Ascending aorta (tissue), 2 donors: Measurements from ENCODE around the gene CTXND1. TPM values are rescaled to one million over a fixed set of nuclear protein-coding genes. Genes with fewer than 3 reads are reported as not detected.

ENCODE experiments used
- DNase-seq, 2 donors: peaks; one replicate each; pipeline ENCODE4 v3.0.0-alpha.2; 2019; ENCODE audit warnings: low spot score in 2 of 2
- H3K27ac ChIP-seq, 2 donors: fragments of 200-600 bp; sonication (generic); one replicate each; pipeline ENCODE4 v1.5.1; 2016 to 2017; ENCODE audit warnings: mild to moderate bottlenecking in 1 of 2
- H3K27me3 ChIP-seq: fragments of 200-600 bp; sonication (generic); one replicate; pipeline ENCODE4 v1.5.1; 2017
- H3K36me3 ChIP-seq, 2 donors: fragments of 200-600 bp; sonication (generic); one replicate each; pipeline ENCODE4 v1.5.1; 2016
- H3K4me1 ChIP-seq, 2 donors: fragments of 200-600 bp; sonication (generic); one replicate each; pipeline ENCODE4 v1.5.1; 2016 to 2017; ENCODE audit warnings: mild to moderate bottlenecking in 1 of 2
- H3K4me3 ChIP-seq, 2 donors: fragments of 200-600 bp; sonication (generic); one replicate each; pipeline ENCODE4 v1.5.1; 2016 to 2017; ENCODE audit warnings: mild to moderate bottlenecking in 1 of 2
- H3K9me3 ChIP-seq, 2 donors: fragments of 200-600 bp; sonication (generic); one replicate each; pipeline ENCODE4 v1.5.1; 2016
- intact Hi-C: fragments of 100-400 bp; cut with DNase I; formaldehyde crosslinking; loops from one replicate; pipeline ENCODE4 v1.15.1; 2023
- total RNA-seq: library from RNA; depleted of rRNA; stranded (reverse); fragments of >200 nt; gene quantifications from one replicate; pipeline ENCODE4 v1.1.0, GENCODE V29; 2016
- TF ChIP-seq, protein P1 (sequence below), 3 experiments: fragments of 200-600 bp in 2 of 3; fragments of 450-650 bp in 1 of 3; sonication (generic) in 2 of 3; IDR thresholded peaks; one replicate each; pipeline ENCODE4 v1.5.1; 2016 to 2019; ENCODE audit warnings: antibody characterized with exemption in 3 of 3, mild to moderate bottlenecking in 1 of 3, moderate library complexity in 1 of 3

Gene CTXND1
- total RNA-seq, 1 donor from 2014 or later: 0.11 TPM

- no peaks in the 10 kb centered on the region for H3K36me3 ChIP-seq
- H3K9me3 ChIP-seq: no peaks in the 10 kb centered on the region
- peak in 1 of 2 donors; percentile 12 for DNase-seq
- TF ChIP-seq, protein P1, sequence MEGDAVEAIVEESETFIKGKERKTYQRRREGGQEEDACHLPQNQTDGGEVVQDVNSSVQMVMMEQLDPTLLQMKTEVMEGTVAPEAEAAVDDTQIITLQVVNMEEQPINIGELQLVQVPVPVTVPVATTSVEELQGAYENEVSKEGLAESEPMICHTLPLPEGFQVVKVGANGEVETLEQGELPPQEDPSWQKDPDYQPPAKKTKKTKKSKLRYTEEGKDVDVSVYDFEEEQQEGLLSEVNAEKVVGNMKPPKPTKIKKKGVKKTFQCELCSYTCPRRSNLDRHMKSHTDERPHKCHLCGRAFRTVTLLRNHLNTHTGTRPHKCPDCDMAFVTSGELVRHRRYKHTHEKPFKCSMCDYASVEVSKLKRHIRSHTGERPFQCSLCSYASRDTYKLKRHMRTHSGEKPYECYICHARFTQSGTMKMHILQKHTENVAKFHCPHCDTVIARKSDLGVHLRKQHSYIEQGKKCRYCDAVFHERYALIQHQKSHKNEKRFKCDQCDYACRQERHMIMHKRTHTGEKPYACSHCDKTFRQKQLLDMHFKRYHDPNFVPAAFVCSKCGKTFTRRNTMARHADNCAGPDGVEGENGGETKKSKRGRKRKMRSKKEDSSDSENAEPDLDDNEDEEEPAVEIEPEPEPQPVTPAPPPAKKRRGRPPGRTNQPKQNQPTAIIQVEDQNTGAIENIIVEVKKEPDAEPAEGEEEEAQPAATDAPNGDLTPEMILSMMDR (IDR thresholded peaks at IDR 0.05): no peak
- H3K4me1 ChIP-seq: no peaks in the 10 kb centered on the region
- intact Hi-C loops: no loop called here
- H3K27me3 ChIP-seq: no peaks in the 10 kb centered on the region
- H3K27ac ChIP-seq: no peak overlapping the region
- no peak overlapping the region for H3K4me3 ChIP-seq
Measured at GRCh38 chr15:80266745-80267144, 14.7 kb upstream of the CTXND1 start.

DNA sequence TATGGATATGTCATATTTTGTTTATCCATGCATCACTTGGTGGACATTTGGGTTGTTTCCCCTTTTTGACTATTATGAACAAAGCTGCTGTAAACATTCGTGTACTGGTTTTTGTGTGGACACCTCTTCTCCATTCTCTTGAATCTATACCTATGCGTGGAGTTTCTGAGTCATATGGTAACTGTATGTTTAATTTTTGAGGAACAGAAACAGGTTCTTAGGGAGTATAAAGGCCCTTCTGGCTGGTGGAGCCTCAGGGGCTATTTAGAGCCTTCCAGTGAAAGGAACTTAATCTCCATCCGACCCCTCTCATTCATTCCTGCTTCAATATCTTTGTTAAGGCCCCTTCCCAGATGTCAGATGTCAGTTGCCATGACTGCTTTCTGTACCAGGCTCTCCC, 14.1 kb upstream of the CTXND1 start:
- no peak overlapping the region for H3K27ac ChIP-seq
- no peak overlapping the region for H3K4me3 ChIP-seq
- TF ChIP-seq, protein P1 (IDR thresholded peaks at IDR 0.05): no peak
- peak in 1 of 2 donors; percentile 22 for DNase-seq
- intact Hi-C loops: no loop called here
- H3K36me3 ChIP-seq: no peaks in the 10 kb centered on the region
- no peaks in the 10 kb centered on the region for H3K27me3 ChIP-seq
- H3K4me1 ChIP-seq: no peaks in the 10 kb centered on the region
- no peaks in the 10 kb centered on the region for H3K9me3 ChIP-seq

DNA sequence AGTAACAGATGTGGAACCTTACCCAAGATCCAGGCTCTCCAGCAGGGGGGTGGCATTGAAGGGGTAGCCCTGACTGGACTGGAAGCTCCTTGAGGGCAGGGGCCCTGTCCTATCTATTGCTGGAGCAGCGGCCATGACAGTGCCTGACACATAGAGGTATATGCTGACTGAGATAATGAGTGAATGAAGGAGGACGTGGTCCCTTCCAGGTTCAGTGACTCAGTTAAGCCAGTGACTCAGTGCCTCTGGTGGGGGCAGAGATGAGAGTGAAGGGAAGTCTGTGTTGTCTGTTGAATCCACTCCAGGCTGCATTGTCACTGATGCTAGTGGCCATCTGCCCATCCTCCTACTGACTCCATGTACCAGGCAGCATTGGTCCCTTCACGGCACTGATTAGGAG, 13.0 kb upstream of the CTXND1 start:
- Histone ChIP-seq H3K9me3 (no peaks in the 10 kb centered on the region), H3K4me3 (no peak overlapping the region), H3K36me3 (no peaks in the 10 kb centered on the region), H3K4me1 (no peaks in the 10 kb centered on the region), H3K27me3 (no peaks in the 10 kb centered on the region), H3K27ac (no peak overlapping the region)
- DNase-seq: no peak
- TF ChIP-seq, protein P1 (IDR thresholded peaks at IDR 0.05): no peak
- intact Hi-C loops: no loop called here

GRCh38 chr15:80264031-80264430, 12.0 kb upstream of the CTXND1 start:
- TF ChIP-seq, protein P1 (IDR thresholded peaks at IDR 0.05): no peak
- intact Hi-C loops: no loop called here
- H3K36me3 ChIP-seq: no peaks in the 10 kb centered on the region
- no peaks in the 10 kb centered on the region for H3K27me3 ChIP-seq
- H3K4me1 ChIP-seq: no peaks in the 10 kb centered on the region
- no peaks in the 10 kb centered on the region for H3K9me3 ChIP-seq
- H3K4me3 ChIP-seq: no peak overlapping the region
- H3K27ac ChIP-seq: no peak overlapping the region
- no peak for DNase-seq

DNA sequence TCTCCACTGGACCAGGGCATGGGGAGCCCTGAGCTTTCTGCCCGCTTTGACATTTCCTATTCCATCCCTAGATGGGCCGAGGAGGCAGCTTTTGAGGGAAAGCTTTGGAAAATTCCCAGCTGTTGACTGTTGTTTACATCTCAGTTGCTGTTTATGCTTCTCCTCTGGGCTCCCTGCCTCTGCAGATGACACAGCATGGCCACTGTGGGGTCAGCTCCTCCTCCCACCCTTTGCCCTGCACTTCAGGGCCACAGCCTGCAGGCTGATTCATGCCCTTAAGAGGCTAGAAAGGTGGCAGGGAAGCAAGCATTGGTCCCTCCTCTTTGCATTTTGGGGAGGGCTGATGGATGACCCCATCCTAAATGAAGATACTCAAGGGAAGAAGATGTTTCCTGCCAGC, 8.5 kb upstream of the CTXND1 start:
- Histone ChIP-seq H3K27me3 (no peaks in the 10 kb centered on the region), H3K9me3 (no peaks in the 10 kb centered on the region), H3K36me3 (no peaks in the 10 kb centered on the region), H3K4me1 (no peaks in the 10 kb centered on the region), H3K27ac (no peak overlapping the region), H3K4me3 (no peak overlapping the region)
- DNase-seq: peak in 1 of 2 donors; percentile 16
- TF ChIP-seq, protein P1 (IDR thresholded peaks at IDR 0.05): no peak
- intact Hi-C loops: no loop called here

DNA sequence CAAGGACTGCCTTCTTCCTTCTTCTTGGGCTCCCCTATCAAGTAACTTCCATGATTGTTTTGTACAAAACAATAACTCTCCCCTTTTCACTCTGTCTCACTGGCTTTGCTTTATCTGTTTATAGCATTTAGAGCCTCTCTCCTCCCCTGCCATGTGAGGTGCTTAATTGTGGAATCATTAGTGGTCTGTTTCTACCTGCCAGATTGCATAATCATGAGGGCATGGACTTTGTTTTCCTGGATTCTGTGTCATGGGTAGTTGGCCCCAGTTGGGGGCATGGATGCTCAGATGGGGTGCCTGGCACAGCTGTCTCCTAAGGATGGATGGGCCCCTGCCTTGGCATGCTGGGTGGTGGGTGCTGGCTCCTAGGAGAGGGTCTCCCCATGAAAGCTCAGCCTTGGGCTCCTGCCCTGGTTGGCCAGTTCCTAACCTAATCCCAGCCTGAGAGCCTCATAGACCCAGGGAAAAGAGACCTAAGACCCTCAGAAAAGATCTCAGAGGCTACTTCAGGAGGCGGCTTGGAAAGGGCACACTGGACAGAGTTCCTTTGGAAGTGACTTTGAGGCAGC, 8.0 kb upstream of the CTXND1 start:
- Histone ChIP-seq H3K4me3 (no peak overlapping the region), H3K27ac (no peak overlapping the region), H3K27me3 (no peaks in the 10 kb centered on the region), H3K9me3 (no peaks in the 10 kb centered on the region), H3K4me1 (no peaks in the 10 kb centered on the region), H3K36me3 (no peaks in the 10 kb centered on the region)
- TF ChIP-seq, protein P1 (IDR thresholded peaks at IDR 0.05): no peak
- intact Hi-C loops: no loop called here
- peak in 1 of 2 donors; percentile 3 for DNase-seq
